H1 (cell line): ENCODE results near the gene ZFYVE16. TPM values are rescaled to one million over a fixed set of nuclear protein-coding genes. Genes with fewer than 3 reads are reported as not detected.

Experiments used
- CTCF ChIA-PET: fragments of 300-600 bp; sonication (Branson Sonifier 250); formaldehyde crosslinking; loops from one replicate; lab custom pipeline; 2021; ENCODE audit not compliant: partially characterized antibody; lab: Charles Lee
- POLR2A ChIA-PET: fragments of 300-600 bp; sonication (Branson Sonifier 250); formaldehyde crosslinking; loops from one replicate; lab custom pipeline; 2021; ENCODE audit warnings: inconsistent platforms; ENCODE audit not compliant: partially characterized antibody; lab: Charles Lee
- DNase-seq, 2 experiments: peaks; one replicate each; pipeline versions ENCODE4 v3.0.0 to v3.0.0-alpha.2; 2010 to 2022; ENCODE audit warnings: low spot score in 2 of 2, low read depth in 1 of 2, mixed read lengths in 1 of 2
- FAIRE-seq: peaks from 2 replicates; lab custom pipeline; 2011; peaks lifted over from hg19 to GRCh38; lab: Jason Lieb, UNC
- H2AFZ ChIP-seq: 2 replicates; pipeline ENCODE4 v1.8.1; 2012; ENCODE audit warnings: low read length, inconsistent platforms
- H2AK5ac ChIP-seq: 2 replicates; pipeline ENCODE4 v1.6.1; 2013; ENCODE audit warnings: low read depth, low read length
- H2BK120ac ChIP-seq: replicated peaks from 2 replicates; pipeline ENCODE3; 2013; ENCODE audit warnings: low read depth, low read length, inconsistent platforms
- H2BK12ac ChIP-seq: 2 replicates; pipeline ENCODE4 v1.6.1; 2013; ENCODE audit warnings: low read depth, low read length
- H2BK15ac ChIP-seq: 2 replicates; pipeline ENCODE4 v1.6.1; 2013; ENCODE audit warnings: low read length
- H2BK20ac ChIP-seq: 2 replicates; pipeline ENCODE4 v1.6.1; 2013; ENCODE audit warnings: low read length
- H2BK5ac ChIP-seq: 2 replicates; pipeline ENCODE4 v1.6.1; 2013; ENCODE audit warnings: low read depth, low read length
- H3K14ac ChIP-seq: 2 replicates; pipeline ENCODE4 v1.6.1; 2013; ENCODE audit warnings: inconsistent platforms; ENCODE audit not compliant: insufficient read length
- H3K18ac ChIP-seq: 2 replicates; pipeline ENCODE4 v1.6.1; 2013; ENCODE audit warnings: low read length; ENCODE audit errors: extremely low read depth
- H3K23ac ChIP-seq: 2 replicates; pipeline ENCODE4 v1.6.1; 2013; ENCODE audit warnings: inconsistent platforms; ENCODE audit not compliant: insufficient read length
- H3K23me2 ChIP-seq: 2 replicates; pipeline ENCODE4 v1.6.1; 2013; ENCODE audit warnings: low read depth, low read length
- H3K27ac ChIP-seq: 2 replicates; pipeline ENCODE4 v1.6.1; 2011; ENCODE audit warnings: low read depth, low read length, inconsistent platforms
- H3K27me3 ChIP-seq, 4 experiments: replicated peaks in 1 of 4; 1 replicate in 1 of 4; 2 replicates in 3 of 4; pipeline versions ENCODE4 v1.6.1 to v1.8.1; 2011 to 2013; ENCODE audit warnings: low read length in 3 of 4, mild to moderate bottlenecking in 3 of 4, inconsistent platforms in 2 of 4, mixed read lengths in 2 of 4, moderate library complexity in 1 of 4; ENCODE audit not compliant: control insufficient read depth in 3 of 4, insufficient read depth in 3 of 4; ENCODE audit errors: extremely low read depth in 1 of 4
- H3K36me3 ChIP-seq, 4 experiments: 2 replicates each; pipeline versions ENCODE4 v1.6.1 to v1.8.1; 2011 to 2013; ENCODE audit warnings: mild to moderate bottlenecking in 4 of 4, low read length in 3 of 4, moderate library complexity in 2 of 4, control low read depth in 1 of 4, inconsistent platforms in 1 of 4; ENCODE audit not compliant: insufficient read depth in 4 of 4, control insufficient read depth in 2 of 4
- H3K4ac ChIP-seq: replicated peaks from 2 replicates; pipeline ENCODE3; 2013; ENCODE audit warnings: low read length, low read depth, mixed read lengths, inconsistent platforms; ENCODE audit not compliant: insufficient read length
- H3K4me1 ChIP-seq, 4 experiments: replicated peaks in 1 of 4; 1 replicate in 1 of 4; 2 replicates in 3 of 4; pipeline versions ENCODE4 v1.6.1 to v1.8.1; 2011 to 2013; ENCODE audit warnings: low read length in 3 of 4, inconsistent platforms in 2 of 4, mixed read lengths in 1 of 4; ENCODE audit not compliant: insufficient read depth in 4 of 4, control insufficient read depth in 3 of 4
- H3K4me2 ChIP-seq, 2 experiments: 2 replicates each; pipeline versions ENCODE4 v1.6.1 to v1.8.1; 2011 to 2013; ENCODE audit warnings: low read depth in 2 of 2, low read length in 2 of 2, control low read depth in 1 of 2, inconsistent platforms in 1 of 2, mild to moderate bottlenecking in 1 of 2; ENCODE audit not compliant: insufficient read depth in 1 of 2
- H3K4me3 ChIP-seq, 4 experiments: fragments of 200-600, 300-600 bp in 1 of 4; sonication (generic), shearing (Covaris generic), sonication (Bioruptor Twin) in 1 of 4; 2 replicates each; pipeline versions ENCODE4 v1.5.1 to v1.8.1; 2011 to 2016; ENCODE audit warnings: low read length in 4 of 4, low read depth in 3 of 4, control low read depth in 2 of 4, inconsistent platforms in 2 of 4, mild to moderate bottlenecking in 2 of 4, mixed read lengths in 1 of 4, moderate library complexity in 1 of 4; ENCODE audit not compliant: insufficient read depth in 2 of 4; ENCODE audit errors: extremely low read depth in 1 of 4
- H3K56ac ChIP-seq: replicated peaks from 2 replicates; pipeline ENCODE3; 2013; ENCODE audit warnings: low read depth, mild to moderate bottlenecking, mixed read lengths, low read length, inconsistent platforms; ENCODE audit not compliant: insufficient read length
- H3K79me1 ChIP-seq: 2 replicates; pipeline ENCODE4 v1.6.1; 2013; ENCODE audit warnings: low read depth, low read length, control low read depth
- H3K79me2 ChIP-seq, 2 experiments: 2 replicates each; pipeline versions ENCODE4 v1.6.1 to v1.8.1; 2012 to 2013; ENCODE audit warnings: low read length in 2 of 2, mild to moderate bottlenecking in 2 of 2, inconsistent platforms in 1 of 2; ENCODE audit not compliant: insufficient read depth in 2 of 2, control insufficient read depth in 1 of 2
- H3K9ac ChIP-seq, 4 experiments: replicated peaks in 1 of 4; 1 replicate in 1 of 4; 2 replicates in 3 of 4; pipeline versions ENCODE4 v1.6.1 to v1.8.1; 2011 to 2013; ENCODE audit warnings: low read depth in 3 of 4, low read length in 3 of 4, control low read depth in 2 of 4, mild to moderate bottlenecking in 2 of 4, moderate library complexity in 2 of 4, inconsistent platforms in 1 of 4; ENCODE audit errors: extremely low read depth in 1 of 4
- H3K9me3 ChIP-seq, 2 experiments: 2 replicates each; pipeline versions ENCODE4 v1.6.1 to v1.8.1; 2012 to 2013; ENCODE audit warnings: mild to moderate bottlenecking in 2 of 2, moderate library complexity in 2 of 2, control low read depth in 1 of 2, inconsistent platforms in 1 of 2, low read depth in 1 of 2, low read length in 1 of 2, mixed read lengths in 1 of 2; ENCODE audit not compliant: insufficient read depth in 2 of 2
- H4K20me1 ChIP-seq, 2 experiments: replicated peaks in 1 of 2; 2 replicates each; pipeline versions ENCODE3 to v1.8.1; 2011 to 2013; ENCODE audit warnings: inconsistent platforms in 2 of 2, low read length in 2 of 2, mild to moderate bottlenecking in 1 of 2; ENCODE audit not compliant: insufficient read depth in 2 of 2, control insufficient read depth in 1 of 2
- H4K5ac ChIP-seq: 2 replicates; pipeline ENCODE4 v1.6.1; 2013; ENCODE audit warnings: low read length, low read depth, mixed read lengths, inconsistent platforms; ENCODE audit not compliant: insufficient read length
- H4K8ac ChIP-seq: 2 replicates; pipeline ENCODE4 v1.8.0; 2013; ENCODE audit warnings: mild to moderate bottlenecking, moderate library complexity, low read length, inconsistent platforms; ENCODE audit not compliant: insufficient read depth; ENCODE audit errors: extremely low read depth
- H4K91ac ChIP-seq: replicated peaks from 2 replicates; pipeline ENCODE3; 2013; ENCODE audit warnings: low read length, mixed read lengths, inconsistent platforms; ENCODE audit not compliant: insufficient read length
- BACH1 ChIP-seq: IDR thresholded peaks from 2 replicates; pipeline ENCODE4 v1.6.1; 2012; ENCODE audit warnings: low read length, improper control_type of control experiment
- FOSL1 ChIP-seq: IDR thresholded peaks from 2 replicates; pipeline ENCODE4 v1.6.1; 2011; ENCODE audit warnings: mild to moderate bottlenecking, low read depth, low read length, moderate library complexity; ENCODE audit not compliant: insufficient read depth
- HDAC6 ChIP-seq: IDR thresholded peaks from one replicate; pipeline ENCODE4 v1.7.1; 2012; ENCODE audit warnings: low read depth, mild to moderate bottlenecking, inconsistent platforms, low read length, moderate library complexity
- KDM4A ChIP-seq: IDR thresholded peaks from one replicate; pipeline ENCODE4 v1.7.1; 2012; ENCODE audit warnings: low read depth, mild to moderate bottlenecking, moderate library complexity, low read length, inconsistent platforms; ENCODE audit not compliant: severe bottlenecking
- POLR2A ChIP-seq, 2 experiments: IDR thresholded peaks; 1 replicate in 1 of 2; 2 replicates in 1 of 2; pipeline ENCODE4 v1.6.1; 2011; ENCODE audit warnings: low read depth in 2 of 2, low read length in 2 of 2, mild to moderate bottlenecking in 2 of 2; ENCODE audit errors: control extremely low read depth in 1 of 2
- TBP ChIP-seq: IDR thresholded peaks from 2 replicates; pipeline ENCODE4 v1.6.1; 2011; ENCODE audit warnings: low read depth, low read length, improper control_type of control experiment
- polyA plus RNA-seq, 7 experiments: library from polyadenylated mRNA; depleted of rRNA in 3 of 7; stranded (reverse) in 5 of 7; unstranded in 2 of 7; fragments of >200 nt in 5 of 7; fragments of 200-250 nt in 2 of 7; gene quantifications; 1 replicate in 5 of 7; 2 replicates in 1 of 7; 4 replicates in 1 of 7; pipeline versions ENCODE4 v1.2.1 to v1.2.3, GENCODE V29; 2011 to 2013; ENCODE audit warnings: missing spikeins in 2 of 7, mixed read lengths in 2 of 7
- total RNA-seq: library from RNA; stranded (reverse); fragmentation: NEBNext Ultra II Directional; extraction: Animal tissue kit (Norgen Biotek cat#: 25700); gene quantifications from 2 replicates; pipeline ENCODE4 v1.2.1, GENCODE V29; 2021
- TF ChIP-seq, protein P1 (sequence below): IDR thresholded peaks from 2 replicates; pipeline ENCODE4 v1.6.1; 2012; ENCODE audit warnings: low read length, inconsistent platforms
- TF ChIP-seq, protein P2 (sequence below): IDR thresholded peaks from 2 replicates; pipeline ENCODE4 v1.6.1; 2012; ENCODE audit warnings: inconsistent platforms

The ZFYVE16 gene
- total and polyA plus RNA-seq, 2 of the 8 experiments (the other 6 are each of a cell fraction or from before 2014, with no cell fraction given) = 3.6 to 24.2 TPM

DNA sequence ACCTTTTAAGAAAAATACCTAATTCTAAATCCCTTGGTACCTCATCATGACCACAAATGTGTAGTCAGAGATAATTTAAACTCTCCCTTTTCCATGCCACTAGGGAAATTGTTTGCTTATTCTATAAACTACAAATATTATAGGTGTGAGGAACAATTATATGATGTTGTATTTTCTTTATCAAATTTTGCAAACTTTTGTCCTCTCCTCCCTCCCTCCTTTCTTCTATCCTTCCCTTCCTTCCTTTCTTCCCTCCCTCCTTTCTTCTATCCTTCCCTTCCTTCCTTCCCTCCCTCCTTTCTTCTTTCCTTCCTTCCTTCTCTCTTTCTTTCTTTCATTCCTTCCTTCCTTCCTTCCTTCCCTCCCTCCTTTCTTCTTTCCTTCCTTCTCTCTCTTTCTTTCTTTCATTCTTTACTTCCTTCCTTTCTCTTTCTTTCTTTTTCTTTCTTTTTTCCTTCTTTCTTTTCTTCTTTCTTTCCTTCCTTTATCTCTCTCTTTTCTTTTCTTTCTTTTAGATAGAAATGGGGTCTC, 46.9 kb upstream of the ZFYVE16 start:
- no peak overlapping the region for H2AFZ ChIP-seq
- no peaks in the 10 kb centered on the region for H3K79me2 ChIP-seq
- no peaks in the 10 kb centered on the region for H3K27me3 ChIP-seq
- H4K5ac ChIP-seq = no peak overlapping the region
- no peak for DNase-seq
- H2AK5ac ChIP-seq = no peak overlapping the region
- H3K4me1 ChIP-seq = no peaks in the 10 kb centered on the region
- no peak overlapping the region for H3K56ac ChIP-seq
- H3K18ac ChIP-seq = no peak overlapping the region
- H3K14ac ChIP-seq = no peak overlapping the region
- no peaks in the 10 kb centered on the region for H3K9me3 ChIP-seq
- H2BK5ac ChIP-seq = no peak overlapping the region
- no peaks in the 10 kb centered on the region; the same call in 1 of the 2 replicates for H3K23me2 ChIP-seq
- no peak overlapping the region for H4K91ac ChIP-seq
- no peak overlapping the region for H2BK120ac ChIP-seq
- H3K4ac ChIP-seq = no peak overlapping the region
- no peaks in the 10 kb centered on the region for H3K79me1 ChIP-seq
- H3K36me3 ChIP-seq = no peaks in the 10 kb centered on the region
- ChIA-PET POLR2A (no interaction called here), CTCF (no interaction called here)
- no peak overlapping the region for H4K8ac ChIP-seq
- H4K20me1 ChIP-seq = no peaks in the 10 kb centered on the region
- FAIRE-seq = no peak
- H2BK20ac ChIP-seq = no peak overlapping the region
- H3K9ac ChIP-seq = no peak overlapping the region
- no peak overlapping the region for H3K4me3 ChIP-seq
- H2BK12ac ChIP-seq = no peak overlapping the region
- H3K23ac ChIP-seq = no peak overlapping the region
- H2BK15ac ChIP-seq = no peak overlapping the region
- H3K27ac ChIP-seq = no peak overlapping the region
- H3K4me2 ChIP-seq = no peak overlapping the region
- TF ChIP-seq FOSL1 (no peak), HDAC6 (no peak), TBP (no peak), BACH1 (no peak), KDM4A (no peak), POLR2A (IDR thresholded peaks at IDR 0.05; ENCODE audit: control extremely low read depth in 1 of 2, low read depth in 2 of 2, low read length in 2 of 2) (no peak)
- TF ChIP-seq, protein P1, sequence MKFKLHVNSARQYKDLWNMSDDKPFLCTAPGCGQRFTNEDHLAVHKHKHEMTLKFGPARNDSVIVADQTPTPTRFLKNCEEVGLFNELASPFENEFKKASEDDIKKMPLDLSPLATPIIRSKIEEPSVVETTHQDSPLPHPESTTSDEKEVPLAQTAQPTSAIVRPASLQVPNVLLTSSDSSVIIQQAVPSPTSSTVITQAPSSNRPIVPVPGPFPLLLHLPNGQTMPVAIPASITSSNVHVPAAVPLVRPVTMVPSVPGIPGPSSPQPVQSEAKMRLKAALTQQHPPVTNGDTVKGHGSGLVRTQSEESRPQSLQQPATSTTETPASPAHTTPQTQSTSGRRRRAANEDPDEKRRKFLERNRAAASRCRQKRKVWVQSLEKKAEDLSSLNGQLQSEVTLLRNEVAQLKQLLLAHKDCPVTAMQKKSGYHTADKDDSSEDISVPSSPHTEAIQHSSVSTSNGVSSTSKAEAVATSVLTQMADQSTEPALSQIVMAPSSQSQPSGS = no peak
- TF ChIP-seq, protein P2, sequence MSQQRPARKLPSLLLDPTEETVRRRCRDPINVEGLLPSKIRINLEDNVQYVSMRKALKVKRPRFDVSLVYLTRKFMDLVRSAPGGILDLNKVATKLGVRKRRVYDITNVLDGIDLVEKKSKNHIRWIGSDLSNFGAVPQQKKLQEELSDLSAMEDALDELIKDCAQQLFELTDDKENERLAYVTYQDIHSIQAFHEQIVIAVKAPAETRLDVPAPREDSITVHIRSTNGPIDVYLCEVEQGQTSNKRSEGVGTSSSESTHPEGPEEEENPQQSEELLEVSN = no peak
